AG10803 (cell line): ENCODE results near the gene PYGB.

Experiments
- DNase-seq: peaks from one replicate; pipeline ENCODE4 v3.0.0; 2010; ENCODE audit warnings: low read depth
- H3K4me3 ChIP-seq: 2 replicates; pipeline ENCODE4 v1.5.1; 2011; ENCODE audit warnings: mild to moderate bottlenecking, low read length, control low read depth
- CTCF ChIP-seq: conservative IDR thresholded peaks from 2 replicates; pipeline ENCODE4 v1.5.1; 2011; ENCODE audit warnings: mild to moderate bottlenecking, low read length, control low read depth, inconsistent platforms

The PYGB gene

DNA sequence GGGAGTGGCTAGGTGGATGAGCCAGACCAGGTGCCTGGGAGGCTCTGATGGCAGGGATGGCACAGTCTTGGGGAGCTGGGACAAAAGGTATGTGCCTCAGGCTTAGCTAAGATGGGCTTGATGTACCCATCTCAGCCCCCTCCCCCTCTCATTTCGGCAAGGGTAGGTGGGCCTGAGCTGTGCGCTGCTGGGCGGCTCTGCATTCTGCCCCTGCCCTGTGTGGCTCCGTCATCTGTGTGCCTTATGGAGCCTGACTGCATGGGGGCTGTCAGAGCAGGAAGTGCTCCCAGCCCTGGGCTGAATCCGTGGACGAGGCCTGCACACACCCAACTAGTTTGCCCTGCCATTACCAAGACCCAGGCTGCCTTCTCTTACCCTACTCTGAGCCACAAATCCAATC is 54.7 kb downstream of the PYGB start:
- no peak for TF ChIP-seq CTCF
- H3K4me3 ChIP-seq = no peak overlapping the region
- DNase-seq = no peak

- DNase-seq = no peak
- H3K4me3 ChIP-seq = no peak overlapping the region
- no peak for TF ChIP-seq CTCF
These were observed 55.6 kb downstream of the PYGB start for GRCh38 chr20:25303292-25304024.

GRCh38 chr20:25304025-25304549 is 56.2 kb downstream of the PYGB start:
- TF ChIP-seq CTCF = no peak
- no peak overlapping the region for H3K4me3 ChIP-seq
- no peak for DNase-seq

- DNase-seq = no peak
- no peak for TF ChIP-seq CTCF
- no peak overlapping the region for H3K4me3 ChIP-seq
These were observed 59.4 kb downstream of the PYGB start for GRCh38 chr20:25306991-25307903.

- DNase-seq = no peak
- no peak for TF ChIP-seq CTCF
- H3K4me3 ChIP-seq = no peak overlapping the region
These were observed 60.2 kb downstream of the PYGB start for GRCh38 chr20:25308083-25308491.

DNA sequence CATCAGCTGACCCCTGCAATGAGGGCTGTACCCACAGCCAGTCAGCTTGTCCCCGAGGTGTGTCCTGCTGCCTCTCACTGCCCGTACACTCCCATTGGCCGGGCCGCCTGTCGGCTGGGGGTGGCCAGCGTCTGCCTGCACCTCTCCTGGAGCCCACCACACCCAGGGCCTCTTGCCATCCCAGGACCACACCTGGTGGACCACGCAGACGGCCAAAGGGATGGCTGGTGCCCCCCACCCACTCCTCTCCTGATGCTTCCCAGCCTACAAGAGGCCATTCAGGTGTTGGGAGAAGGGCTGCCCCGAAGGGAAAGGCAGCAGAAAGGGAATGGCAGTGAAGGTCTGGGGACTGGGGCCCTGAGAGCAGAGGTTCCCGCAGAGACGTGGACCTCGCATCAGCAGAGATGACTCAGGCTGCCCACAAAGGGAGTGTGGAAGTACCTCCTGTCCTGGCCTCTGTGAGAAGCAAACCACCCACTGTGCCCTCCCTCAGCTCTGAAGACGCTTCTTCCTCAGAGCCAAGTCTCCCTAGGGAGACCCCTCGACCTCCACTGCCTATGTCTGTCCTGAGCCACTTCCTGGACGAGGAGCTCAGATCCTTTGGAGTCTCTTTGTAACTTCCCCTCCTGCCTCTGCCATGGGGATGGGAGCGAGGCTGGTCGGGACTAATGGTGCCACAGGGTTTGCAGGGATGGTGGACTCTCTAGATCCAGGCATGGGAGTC is 60.9 kb downstream of the PYGB start:
- peak; percentile 63 for DNase-seq
- H3K4me3 ChIP-seq = no peak overlapping the region
- no peak for TF ChIP-seq CTCF
